ENCODE data around the gene WTIP.

Gene WTIP

DNA sequence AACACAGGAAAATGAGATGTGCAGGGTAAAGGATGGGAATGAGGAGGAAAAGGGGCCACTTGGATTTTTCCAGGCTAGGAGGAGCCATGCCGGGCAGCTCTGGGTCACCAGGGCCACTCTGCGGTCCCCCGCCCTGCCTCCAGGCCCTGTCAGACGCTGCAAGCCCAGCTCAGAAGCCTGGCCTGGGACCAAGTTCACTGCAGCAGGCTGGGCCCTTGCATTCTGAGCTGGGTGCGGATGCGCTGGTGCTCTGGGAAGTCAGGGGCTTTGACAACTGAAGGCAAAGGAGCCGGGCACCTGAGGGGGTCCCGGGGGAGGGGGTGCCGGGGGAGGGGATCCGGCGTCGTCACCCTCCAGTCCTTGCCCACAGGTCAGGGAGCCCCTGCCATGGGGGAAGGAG is 77.5 kb downstream of the WTIP start:
- no peak for DNase-seq (ENCODE audit: low read depth in 3 of 3, low spot score in 1 of 3)

GRCh38 chr19:34560229-34560628 is 78.7 kb downstream of the WTIP start:
- DNase-seq (ENCODE audit: low read depth in 3 of 3, low spot score in 1 of 3), result no peak
